GM18873 (cell line): ENCODE data around the gene SLC41A3.
"Not testable (repeated sequence)": the region's sequence is repeated elsewhere in the genome, so short reads cannot be mapped to it uniquely, and the experiment has no call there.

ENCODE experiments used
- ATAC-seq: cut with Tn5 transposase; IDR thresholded peaks from one replicate; pipeline ENCODE4 v1.9.1; 2021; ENCODE audit warnings: mild to moderate bottlenecking, moderate library complexity, moderate number of reproducible peaks; ENCODE audit not compliant: unreplicated experiment, low FRiP score

Gene SLC41A3

GRCh38 chr3:126084768-126085180 lies 850 bp upstream of the SLC41A3 start:
- ATAC-seq = no peak

- ATAC-seq = peak; percentile 39
Measured at GRCh38 chr3:126083511-126083912, 412 bp downstream of the SLC41A3 start.

GRCh38 chr3:126083138-126083445 lies 832 bp downstream of the SLC41A3 start:
- ATAC-seq = no peak

- no peak for ATAC-seq
Measured at GRCh38 chr3:126082362-126083137, 1.4 kb downstream of the SLC41A3 start.

- no peak for ATAC-seq
Measured at GRCh38 chr3:126081618-126082361, 2.1 kb downstream of the SLC41A3 start.

GRCh38 chr3:126080970-126081369 lies 3.0 kb downstream of the SLC41A3 start:
- ATAC-seq = no peak

- ATAC-seq = no peak
Measured at GRCh38 chr3:126078866-126079265, 5.1 kb downstream of the SLC41A3 start.

GRCh38 chr3:126077754-126078153 lies 6.2 kb downstream of the SLC41A3 start:
- ATAC-seq = no peak

GRCh38 chr3:126076140-126076539 lies 7.8 kb downstream of the SLC41A3 start:
- no peak for ATAC-seq

GRCh38 chr3:126070146-126070545 lies 13.8 kb downstream of the SLC41A3 start:
- no peak for ATAC-seq

GRCh38 chr3:126067959-126068358 lies 16.0 kb downstream of the SLC41A3 start:
- no peak for ATAC-seq

GRCh38 chr3:126066676-126067075 lies 17.2 kb downstream of the SLC41A3 start:
- ATAC-seq = not testable (repeated sequence)

GRCh38 chr3:126065876-126066275 lies 18.0 kb downstream of the SLC41A3 start:
- no peak for ATAC-seq

GRCh38 chr3:126064627-126065258 lies 19.2 kb downstream of the SLC41A3 start:
- ATAC-seq = no peak

GRCh38 chr3:126063358-126063965 lies 20.5 kb downstream of the SLC41A3 start:
- ATAC-seq = no peak

GRCh38 chr3:126061301-126062032 lies 22.5 kb downstream of the SLC41A3 start:
- no peak for ATAC-seq

GRCh38 chr3:126060613-126061145 lies 23.2 kb downstream of the SLC41A3 start:
- ATAC-seq = no peak

- no peak for ATAC-seq
Measured at GRCh38 chr3:126058666-126059065, 25.3 kb downstream of the SLC41A3 start.

GRCh38 chr3:126057936-126058335 lies 26.0 kb downstream of the SLC41A3 start:
- no peak for ATAC-seq

- no peak for ATAC-seq
Measured at GRCh38 chr3:126057501-126057819, 26.5 kb downstream of the SLC41A3 start.
